ENCODE results near the gene OR9G4. TPM values are rescaled to one million over a fixed set of nuclear protein-coding genes. Genes with fewer than 3 reads are reported as not detected.

The OR9G4 gene
- not detected in 2 replicates for total RNA-seq (2014; rRNA removed; shearing (Covaris generic))

GRCh38 chr11:56748597-56748996 lies at the start of gene OR9G4:
OR9G4 (minus strand) TSS chr11:56748697; CDS start chr11:56743766, 4,931 bp downstream.

GRCh38 chr11:56698795-56699194 lies 49.7 kb downstream of the OR9G4 start, which contains the start of gene OR9G1:
OR9G1 (plus strand) TSS chr11:56699095; CDS start chr11:56700388, 1,293 bp downstream.

Small RNAs within 50 kb of the gene (small RNA-seq; reads per million reads assigned to genes)
- gene AP001803.1: not detected
- not detected for gene MIR6128

Other genes starting within 250 kb of the OR9G4 start
- gene OR5M11, start 205.4 kb downstream of the OR9G4 start, total RNA-seq (2014; rRNA removed; shearing (Covaris generic)): not detected in 2 replicates
- not detected in 2 replicates for gene OR5M10, start 171.0 kb downstream of the OR9G4 start, total RNA-seq (2014; rRNA removed; shearing (Covaris generic))
- gene OR5M1, start 133.8 kb downstream of the OR9G4 start, total RNA-seq (2014; rRNA removed; shearing (Covaris generic)): not detected in 2 replicates
- not detected in 2 replicates for gene OR5AP2, start 106.3 kb downstream of the OR9G4 start, total RNA-seq (2014; rRNA removed; shearing (Covaris generic))
- not detected in 2 replicates for gene OR5AR1, start 85.0 kb downstream of the OR9G4 start, total RNA-seq (2014; rRNA removed; shearing (Covaris generic))
- not detected in 2 replicates for gene OR9G1, start 49.6 kb downstream of the OR9G4 start, total RNA-seq (2014; rRNA removed; shearing (Covaris generic))
- not detected in 2 replicates for gene OR5AK2, start 240.2 kb upstream of the OR9G4 start, total RNA-seq (2014; rRNA removed; shearing (Covaris generic))